GM21717 (cell line): ENCODE data around the gene IQCH.

ENCODE experiments used
- ATAC-seq: cut with Tn5 transposase; IDR thresholded peaks from one replicate; pipeline ENCODE4 v1.9.1; 2021; ENCODE audit warnings: mild to moderate bottlenecking, moderate library complexity; ENCODE audit not compliant: unreplicated experiment

The IQCH gene

GRCh38 chr15:67254238-67255175 is at the start of gene IQCH, which contains the start of gene AAGAB:
Gene IQCH, plus strand, starts transcription at chr15:67254786. Its CDS starts 111 bp downstream, at chr15:67254897.
Gene AAGAB, minus strand, starts transcription at chr15:67254661. Its CDS starts 30 bp downstream, at chr15:67254631.
- peak; percentile 95 for ATAC-seq

GRCh38 chr15:67207555-67208207 is 46.9 kb upstream of the IQCH start:
- ATAC-seq: no peak

DNA sequence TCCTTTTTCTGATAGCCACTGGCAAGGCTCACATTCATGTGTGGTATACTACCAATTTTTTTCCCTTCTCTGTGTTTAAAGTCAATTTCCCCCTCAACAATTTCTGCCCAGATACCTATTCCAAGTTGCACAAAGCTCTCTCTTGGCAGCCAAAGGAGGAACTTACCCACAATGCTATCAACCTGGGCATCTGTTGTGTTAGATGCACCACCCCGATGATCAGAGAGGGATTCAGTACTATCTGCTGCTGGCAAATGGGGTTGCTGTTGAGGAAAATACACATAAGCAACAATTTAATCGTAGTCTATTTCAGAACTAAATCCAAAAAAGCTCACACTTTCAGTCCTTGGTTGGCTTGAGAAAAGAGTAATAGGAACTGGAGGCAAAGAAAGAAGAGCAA is 46.2 kb upstream of the IQCH start:
- no peak for ATAC-seq

- ATAC-seq: no peak
These were observed 43.9 kb upstream of the IQCH start for GRCh38 chr15:67210555-67211168.

- ATAC-seq: no peak
These were observed 41.8 kb upstream of the IQCH start for GRCh38 chr15:67212684-67213367.

DNA sequence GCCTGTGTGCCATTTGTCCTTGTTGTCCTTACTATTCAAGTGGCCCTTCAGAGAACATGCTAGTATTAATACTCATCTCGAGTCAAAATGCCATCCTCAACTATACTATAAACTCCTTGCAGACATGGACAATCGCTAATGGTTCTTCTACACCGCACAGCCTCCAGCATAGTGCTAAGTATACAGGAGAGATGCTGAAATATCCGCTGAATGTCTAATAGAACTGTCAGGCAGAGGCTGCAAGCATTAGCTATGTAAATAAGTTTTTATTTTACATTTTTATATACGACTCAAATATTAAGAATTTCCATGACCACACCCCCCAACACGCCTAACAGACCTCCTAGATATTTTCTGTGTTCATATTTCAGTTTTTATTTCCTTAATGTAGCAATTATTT is 39.5 kb upstream of the IQCH start:
- ATAC-seq: no peak

- no peak for ATAC-seq
These were observed 37.7 kb upstream of the IQCH start for GRCh38 chr15:67216859-67217258.

DNA sequence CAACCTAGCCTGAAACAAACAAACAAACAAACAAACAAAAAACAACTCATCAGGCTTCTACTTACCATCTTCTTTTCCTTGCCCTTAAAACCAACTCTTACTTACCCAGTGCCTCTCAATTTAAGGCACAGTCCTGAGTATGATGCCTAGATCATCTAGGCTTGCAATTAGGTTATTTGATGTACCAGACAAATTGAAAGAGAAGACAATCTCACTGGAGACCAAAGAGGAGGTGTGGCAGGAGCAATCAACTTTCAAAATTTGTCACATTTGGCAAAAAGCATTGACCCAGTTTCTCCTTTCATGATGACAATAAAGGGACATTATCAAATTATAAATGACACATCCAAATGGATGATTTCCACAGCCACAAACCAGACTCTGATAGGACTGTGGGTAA is 36.2 kb upstream of the IQCH start:
- ATAC-seq: no peak

DNA sequence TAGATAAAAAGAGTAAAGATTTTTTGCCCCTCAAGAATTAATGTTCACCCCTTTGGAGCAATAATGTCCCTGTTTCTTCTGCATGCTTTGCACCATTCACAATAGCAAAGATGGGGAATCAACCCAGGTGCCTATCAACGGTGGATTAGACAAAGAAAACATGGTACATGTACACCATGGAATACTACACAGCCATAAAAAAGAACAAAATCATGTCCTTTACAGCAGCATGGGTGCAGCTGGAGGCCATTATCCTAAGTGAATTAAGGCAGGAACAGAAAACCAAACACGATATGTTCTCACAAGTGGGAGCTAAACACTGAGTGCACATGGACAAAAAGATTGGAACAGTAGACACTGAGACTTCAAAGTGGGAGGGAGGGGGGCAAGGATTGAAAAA is 35.3 kb upstream of the IQCH start:
- no peak for ATAC-seq

- no peak for ATAC-seq
These were observed 29.7 kb upstream of the IQCH start for GRCh38 chr15:67224889-67225288.

GRCh38 chr15:67225336-67225735 is 29.2 kb upstream of the IQCH start:
- ATAC-seq: no peak

GRCh38 chr15:67227431-67227830 is 27.2 kb upstream of the IQCH start:
- no peak for ATAC-seq

DNA sequence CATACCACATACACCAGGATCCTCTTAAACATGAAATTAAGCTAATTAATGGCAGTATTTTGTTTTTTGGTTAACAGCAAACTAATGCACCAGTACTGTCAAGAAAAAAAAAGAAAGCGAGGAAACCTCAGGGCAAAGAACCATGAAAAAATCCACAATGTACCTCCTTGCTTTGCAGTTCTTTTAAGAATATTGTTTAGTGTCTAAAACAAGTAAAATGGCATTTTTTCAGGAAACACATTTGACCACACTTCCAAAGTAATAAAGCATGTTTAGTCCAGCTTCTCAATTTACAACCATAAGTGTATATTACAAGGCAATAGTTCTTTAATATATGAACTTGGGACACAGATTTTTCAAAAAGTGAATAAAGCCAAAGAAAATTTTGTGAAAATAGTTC is 26.7 kb upstream of the IQCH start:
- no peak for ATAC-seq

DNA sequence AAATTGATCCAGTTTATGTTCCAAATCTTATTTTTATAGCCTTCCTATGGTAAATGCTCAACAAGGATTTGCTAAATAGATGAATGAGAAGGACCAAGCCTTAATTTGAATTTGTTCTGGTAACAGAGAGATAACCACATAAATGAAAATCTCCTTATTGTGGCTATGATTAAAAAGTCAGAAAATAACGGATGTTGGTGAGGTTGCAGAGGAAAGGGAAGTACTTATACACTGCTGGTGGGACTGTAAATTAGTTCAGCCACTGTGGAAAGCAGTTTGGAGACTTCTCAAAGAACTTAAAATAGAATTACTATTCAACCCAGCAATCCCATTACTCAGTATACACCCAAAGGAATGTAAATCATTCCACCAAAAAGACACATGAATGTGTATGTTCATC is 26.3 kb upstream of the IQCH start:
- ATAC-seq: no peak

- ATAC-seq: no peak
These were observed 24.1 kb upstream of the IQCH start for GRCh38 chr15:67230504-67230903.

- no peak for ATAC-seq
These were observed 22.0 kb upstream of the IQCH start for GRCh38 chr15:67232591-67232990.

- ATAC-seq: peak; percentile 26
These were observed 14.1 kb upstream of the IQCH start for GRCh38 chr15:67240235-67241131.

GRCh38 chr15:67241132-67241855 is 13.3 kb upstream of the IQCH start:
- ATAC-seq: peak; percentile 80

GRCh38 chr15:67242708-67243111 is 11.9 kb upstream of the IQCH start:
- ATAC-seq: no peak
